Stimulated activated CD8-positive, alpha-beta memory T cell treated with anti-CD3 and anti-CD28 coated beads, Interleukin-12 subunit alpha, Interleukin-12 subunit beta, amount 100 ng/mL, for 24 hours (primary cell): Measurements from ENCODE around the gene BDH1.

Experiments used
- DNase-seq: peaks from one replicate; pipeline ENCODE4 v3.0.0-alpha.2; 2020; ENCODE audit errors: extremely low read depth

The BDH1 gene

GRCh38 chr3:197460639-197461038 is 95.1 kb downstream of the BDH1 start:
- DNase-seq: no peak

GRCh38 chr3:197460002-197460401 is 95.8 kb downstream of the BDH1 start:
- no peak for DNase-seq
